ENCODE results near the gene LRP8. TPM values are rescaled to one million over a fixed set of nuclear protein-coding genes. Genes with fewer than 3 reads are reported as not detected.

LRP8 gene
- total and polyA plus RNA-seq, 9 of the 15 experiments (the other 6 are each of a cell fraction or from before 2014, with no cell fraction given): 7.1 to 56.1 (median 31.3) TPM

- TF ChIP-seq CHD7 (IDR thresholded peaks at IDR 0.05; ENCODE audit: low read depth, low read length) (peak; percentile 86), TARDBP (IDR thresholded peaks at IDR 0.05) (no peak), HSF4 (CRISPR knock-in tag; IDR thresholded peaks at IDR 0.05; ENCODE audit: borderline replicate concordance) (no peak), NKRF (IDR thresholded peaks at IDR 0.05; ENCODE audit: borderline replicate concordance) (no peak), MAZ (CRISPR knock-in tag; conservative IDR thresholded peaks at IDR 0.05 in 1 of 2, IDR thresholded peaks at IDR 0.05 in 1 of 2) (no peak)
Measured at GRCh38 chr1:53242381-53242780, 85.5 kb downstream of the LRP8 start (continued).

Measured in K562 (cell line).